RWPE2 (cell line): ENCODE measurements around the gene ZNF45.
A peak's percentile ranks its signal among the peaks of the same experiment; 100 is the strongest.

Source experiments
- ATAC-seq: fragments of 200-7000 bp; cut with Tn5 transposase; 3 replicates; pipeline ENCODE4 v1.9.1; 2021; ENCODE audit warnings: low read depth
- DNase-seq: peaks from one replicate; pipeline ENCODE4 v3.0.0-alpha.2; 2020; ENCODE audit warnings: low spot score
- H3K27ac ChIP-seq: fragments of 450-650 bp; 2 replicates; pipeline ENCODE4 v1.5.1; 2017; ENCODE audit warnings: mild to moderate bottlenecking; ENCODE audit not compliant: poor library complexity, severe bottlenecking
- H3K27me3 ChIP-seq: fragments of 250-450 bp; sonication (Bioruptor Pico); 2 replicates; pipeline ENCODE4 v1.5.1; 2021; ENCODE audit warnings: mild to moderate bottlenecking, moderate library complexity; ENCODE audit not compliant: insufficient read depth, poor library complexity, severe bottlenecking
- H3K36me3 ChIP-seq: fragments of 250-450 bp; sonication (Bioruptor Pico); 2 replicates; pipeline ENCODE4 v1.5.1; 2020; ENCODE audit warnings: low read depth, mild to moderate bottlenecking, moderate library complexity
- H3K4me1 ChIP-seq: fragments of 250-450 bp; sonication (Bioruptor Pico); 2 replicates; pipeline ENCODE4 v1.5.1; 2021; ENCODE audit warnings: mild to moderate bottlenecking, moderate library complexity; ENCODE audit not compliant: insufficient read depth, poor library complexity, severe bottlenecking
- H3K4me3 ChIP-seq: fragments of 250-450 bp; sonication (Bioruptor Pico); 2 replicates; pipeline ENCODE4 v1.5.1; 2021; ENCODE audit warnings: mild to moderate bottlenecking, moderate library complexity; ENCODE audit not compliant: severe bottlenecking
- H3K9me3 ChIP-seq: fragments of 250-450 bp; sonication (Bioruptor Pico); 2 replicates; pipeline ENCODE4 v1.5.1; 2021; ENCODE audit warnings: mild to moderate bottlenecking, moderate library complexity; ENCODE audit not compliant: severe bottlenecking
- CTCF ChIP-seq: fragments of 450-650 bp; IDR thresholded peaks from one replicate; pipeline ENCODE4 v1.5.1; 2017; ENCODE audit warnings: mild to moderate bottlenecking, moderate library complexity; ENCODE audit not compliant: poor library complexity, severe bottlenecking

ZNF45 gene

DNA sequence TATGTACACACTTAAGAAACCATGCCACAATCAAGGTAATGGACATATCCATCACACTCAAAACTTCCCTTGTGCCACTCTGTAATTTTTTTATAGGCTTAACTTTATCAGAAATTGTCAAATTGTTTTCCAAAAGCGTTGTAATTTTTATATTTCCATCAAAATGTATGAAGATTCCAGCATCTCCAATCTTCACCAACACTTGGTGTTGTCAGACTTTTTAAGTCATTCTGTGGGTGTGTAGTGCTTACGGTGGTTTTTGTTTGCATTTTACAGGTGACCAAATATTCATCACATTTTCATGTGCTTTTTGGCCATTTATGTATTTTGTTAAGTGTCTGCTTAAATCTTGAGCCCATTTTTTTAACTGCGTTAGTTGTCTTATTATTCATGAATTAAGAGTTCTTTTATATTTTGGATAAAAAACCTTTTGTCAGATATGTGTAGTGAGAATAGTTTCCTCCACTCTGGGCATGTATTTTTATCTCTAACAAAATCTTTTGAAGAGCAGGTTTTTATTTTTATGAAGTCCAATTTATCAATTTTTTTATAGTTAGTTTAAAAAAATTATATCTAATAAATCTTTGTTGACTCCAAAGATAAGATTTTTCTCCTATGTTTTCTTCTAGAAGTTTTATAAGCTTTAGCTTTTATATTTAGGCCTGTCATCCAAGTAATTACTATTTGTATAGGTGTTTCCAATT is 4.6 kb upstream of the ZNF45 start:
- Histone ChIP-seq H3K4me3 (no peak overlapping the region), H3K9me3 (peaks cover 2% of the 10 kb centered on the region), H3K4me1 (no peaks in the 10 kb centered on the region), H3K36me3 (no peaks in the 10 kb centered on the region), H3K27me3 (peaks cover 5% of the 10 kb centered on the region), H3K27ac (no peak overlapping the region)
- DNase-seq, result no peak
- TF ChIP-seq CTCF, result no peak
- ATAC-seq, result no peak

GRCh38 chr19:43936188-43936587 is 1.1 kb upstream of the ZNF45 start:
- H3K27me3 ChIP-seq, result no peaks in the 10 kb centered on the region
- ATAC-seq (no peak), DNase-seq (no peak)
- peaks cover 24% of the 10 kb centered on the region for H3K36me3 ChIP-seq
- H3K4me1 ChIP-seq, result peaks cover 9% of the 10 kb centered on the region
- TF ChIP-seq CTCF, result no peak
- H3K4me3 ChIP-seq, result no peak overlapping the region
- H3K27ac ChIP-seq, result no peak overlapping the region
- H3K9me3 ChIP-seq, result peaks cover 2% of the 10 kb centered on the region

GRCh38 chr19:43934055-43934984 is 762 bp downstream of the ZNF45 start:
- no peak for TF ChIP-seq CTCF
- ATAC-seq (peak; percentile 13; the same call in 1 of the 3 replicates), DNase-seq (no peak)
- Histone ChIP-seq H3K27ac (peak overlapping the region; percentile 40), H3K9me3 (no peaks in the 10 kb centered on the region), H3K36me3 (peaks cover 41% of the 10 kb centered on the region), H3K27me3 (no peaks in the 10 kb centered on the region), H3K4me1 (peaks cover 9% of the 10 kb centered on the region), H3K4me3 (peak overlapping the region; percentile 47)

DNA sequence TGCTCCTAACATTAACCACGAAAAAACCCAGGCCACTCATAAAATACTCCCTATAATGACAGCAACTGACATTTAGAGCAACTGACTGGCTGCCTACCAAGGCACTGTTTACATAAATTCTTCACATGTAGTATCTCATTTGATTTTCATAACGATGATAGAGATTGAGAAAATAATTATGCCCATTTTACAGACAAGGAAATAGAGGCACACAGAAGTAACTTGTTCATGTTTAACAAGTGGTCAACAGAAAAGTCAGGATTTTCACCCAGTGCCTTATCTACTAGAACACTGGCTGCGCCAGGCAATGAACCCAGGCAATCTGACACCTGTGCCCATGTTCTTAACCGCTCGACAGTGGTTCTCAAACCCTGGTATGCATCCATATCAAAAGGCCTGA is 6.3 kb downstream of the ZNF45 start:
- H3K4me1 ChIP-seq, result peaks cover 5% of the 10 kb centered on the region
- H3K36me3 ChIP-seq, result peaks cover 86% of the 10 kb centered on the region
- H3K4me3 ChIP-seq, result no peak overlapping the region
- H3K27ac ChIP-seq, result no peak overlapping the region
- no peak for TF ChIP-seq CTCF
- ATAC-seq (no peak), DNase-seq (no peak)
- H3K27me3 ChIP-seq, result no peaks in the 10 kb centered on the region
- no peaks in the 10 kb centered on the region for H3K9me3 ChIP-seq
